ENCODE measurements around the gene PCGF1.

DNA sequence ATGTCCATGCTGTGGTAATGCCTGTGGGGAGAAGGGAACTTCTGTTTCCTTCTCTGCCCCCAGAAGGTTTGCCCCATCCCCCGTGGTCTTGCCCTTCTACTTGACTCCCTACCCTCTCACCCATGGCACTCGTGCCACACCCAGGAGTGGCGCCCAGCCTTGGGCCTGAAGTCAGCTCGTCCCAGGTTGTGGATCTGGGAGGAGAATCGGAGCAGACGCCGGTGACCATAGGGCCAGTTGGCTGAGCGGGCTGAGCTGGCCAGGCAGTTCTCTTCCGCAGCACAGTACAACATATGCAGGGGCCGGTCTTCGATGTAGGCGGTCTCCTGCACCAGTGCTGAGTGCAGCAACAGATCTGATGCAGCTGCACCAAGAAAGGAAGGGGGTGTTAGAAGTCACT, 26.9 kb upstream of the PCGF1 start:
- TF ChIP-seq ZNF184 (CRISPR knock-in tag; IDR thresholded peaks at IDR 0.05) (no peak), KAT8 (IDR thresholded peaks at IDR 0.05; ENCODE audit: low read depth) (no peak), ZC3H8 (IDR thresholded peaks at IDR 0.05) (no peak), FOXA1 (IDR thresholded peaks at IDR 0.05; ENCODE audit: borderline replicate concordance) (no peak), MECOM (CRISPR knock-in tag; IDR thresholded peaks at IDR 0.05) (no peak), GTF2F1 (IDR thresholded peaks at IDR 0.05; ENCODE audit: low read depth, low read length) (no peak), GATAD2A (IDR thresholded peaks at IDR 0.05) (no peak), KLF6 (CRISPR knock-in tag; IDR thresholded peaks at IDR 0.05; ENCODE audit: borderline replicate concordance) (no peak)

Measured in K562 (cell line).